Right forelimb (tissue), 1 donor: ENCODE measurements around the gene BCAS1.
"Not testable (repeated sequence)": the region's sequence is repeated elsewhere in the genome, so short reads cannot be mapped to it uniquely, and the experiment has no call there.

ENCODE experiments used
- DNase-seq: peaks from one replicate; pipeline ENCODE4 v3.0.0-alpha.2; 2018

The BCAS1 gene

DNA sequence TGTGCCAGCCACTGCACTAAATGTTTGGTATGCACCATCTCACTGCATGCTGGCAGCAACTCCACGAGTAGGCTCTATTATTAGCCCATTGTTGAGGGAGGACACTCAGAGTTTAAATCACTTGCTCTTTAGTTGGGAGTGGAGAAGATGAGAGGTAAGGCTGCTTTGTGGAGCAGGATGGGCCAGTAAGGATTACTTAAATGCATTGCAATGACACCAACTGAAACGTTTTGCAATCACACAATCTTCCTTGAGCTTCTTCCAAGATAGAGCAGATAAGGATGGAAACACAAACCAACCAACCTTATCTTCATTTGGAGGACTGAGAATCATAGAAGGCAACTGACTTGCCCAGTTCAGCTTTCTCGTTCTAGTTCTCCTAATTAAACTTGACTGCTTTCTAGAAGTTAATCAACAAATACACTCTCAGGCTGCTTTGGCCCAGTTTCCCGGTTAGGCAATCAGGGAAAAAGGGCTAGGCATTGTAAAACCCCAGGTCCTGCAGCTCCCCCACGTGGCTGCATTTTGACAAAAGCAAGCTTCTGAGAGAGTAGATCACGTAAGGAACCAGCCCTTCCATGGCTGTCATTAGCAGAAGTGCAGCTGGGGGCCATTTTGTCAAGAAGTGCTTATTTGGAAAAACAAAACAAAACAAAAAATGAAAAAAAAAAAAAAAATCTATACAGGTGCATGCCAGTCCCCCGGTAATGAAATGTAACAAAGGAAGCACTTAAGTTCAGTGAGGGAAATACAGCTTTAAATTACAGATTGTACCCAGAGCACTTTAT lies 130.6 kb downstream of the BCAS1 start:
- DNase-seq: peak; percentile 81

DNA sequence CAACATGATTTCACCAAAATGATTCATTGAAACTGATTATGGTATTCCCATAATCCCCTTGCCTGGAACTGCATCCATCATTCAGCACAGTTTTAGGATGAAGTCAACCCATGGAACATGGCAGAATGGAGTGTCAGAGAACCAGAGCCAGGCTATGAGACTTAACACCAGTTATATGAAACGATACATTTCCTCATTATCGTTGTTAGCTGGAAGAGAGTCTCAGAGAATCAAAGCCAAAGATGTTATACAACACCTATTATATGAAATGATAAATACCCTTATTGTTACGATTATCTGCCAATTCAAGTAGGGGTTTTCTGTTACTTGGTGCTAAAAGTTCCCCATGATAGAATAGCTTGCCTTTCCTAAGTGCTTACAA lies 131.2 kb downstream of the BCAS1 start:
- peak; percentile 5 for DNase-seq

DNA sequence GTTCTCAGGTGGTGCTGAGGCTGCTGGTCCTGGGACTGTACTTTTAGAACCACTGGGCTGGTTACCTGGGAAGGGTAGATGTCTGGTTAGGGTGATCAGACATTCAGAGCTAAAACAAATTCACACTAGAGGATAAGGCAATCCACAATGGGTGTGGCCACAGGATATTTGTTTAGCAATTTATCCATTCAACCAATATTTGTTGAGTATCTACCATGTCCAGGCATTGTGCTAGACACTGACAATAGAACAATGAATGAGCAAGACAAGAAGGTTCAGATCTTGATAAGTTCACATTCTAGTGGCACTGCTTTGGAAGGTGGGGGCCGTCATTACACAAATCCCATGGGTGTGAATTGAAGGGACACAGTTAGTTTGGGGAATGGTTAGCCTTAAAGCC lies 131.7 kb downstream of the BCAS1 start:
- no peak for DNase-seq

DNA sequence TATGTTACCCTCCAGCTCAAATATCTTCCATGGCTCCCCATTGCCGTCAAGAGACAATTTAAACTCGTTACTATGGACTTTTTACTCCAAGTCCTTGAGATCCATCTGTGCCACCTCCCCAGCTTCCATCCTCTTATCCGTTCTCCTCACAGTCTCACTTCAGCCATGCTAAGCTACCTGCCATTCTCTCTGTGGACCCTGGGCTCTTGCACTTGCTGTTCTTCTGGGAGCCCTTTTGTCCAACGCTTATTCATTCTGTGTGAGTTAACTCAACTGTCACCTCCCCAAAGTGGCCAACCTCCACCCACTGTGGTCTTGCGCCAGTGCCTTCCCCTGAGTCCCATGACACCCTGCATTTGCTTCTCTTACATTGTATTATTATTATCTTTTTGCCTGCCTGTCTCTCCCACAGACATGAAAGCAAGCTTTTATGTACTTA lies 132.4 kb downstream of the BCAS1 start:
- peak; percentile 12 for DNase-seq

DNA sequence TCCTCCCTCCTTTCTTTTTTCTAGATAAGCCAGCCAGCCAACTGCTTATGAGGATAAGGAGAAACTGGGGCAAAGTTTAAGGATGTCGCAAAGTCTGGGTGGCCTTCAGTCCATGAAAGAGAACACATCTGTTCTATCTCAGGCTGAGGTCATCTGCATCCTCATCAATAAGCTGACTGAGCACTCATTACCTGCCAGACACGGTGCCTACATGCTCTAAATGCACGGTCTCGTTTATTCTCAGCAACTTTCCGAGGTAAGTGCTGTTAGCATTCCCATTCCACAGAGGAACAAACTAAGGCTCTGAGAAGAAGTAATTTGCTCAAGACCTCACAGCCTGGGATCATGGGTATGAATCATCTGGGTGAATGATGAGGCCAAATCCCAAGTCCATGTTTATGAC lies 133.1 kb downstream of the BCAS1 start:
- peak; percentile 21 for DNase-seq

DNA sequence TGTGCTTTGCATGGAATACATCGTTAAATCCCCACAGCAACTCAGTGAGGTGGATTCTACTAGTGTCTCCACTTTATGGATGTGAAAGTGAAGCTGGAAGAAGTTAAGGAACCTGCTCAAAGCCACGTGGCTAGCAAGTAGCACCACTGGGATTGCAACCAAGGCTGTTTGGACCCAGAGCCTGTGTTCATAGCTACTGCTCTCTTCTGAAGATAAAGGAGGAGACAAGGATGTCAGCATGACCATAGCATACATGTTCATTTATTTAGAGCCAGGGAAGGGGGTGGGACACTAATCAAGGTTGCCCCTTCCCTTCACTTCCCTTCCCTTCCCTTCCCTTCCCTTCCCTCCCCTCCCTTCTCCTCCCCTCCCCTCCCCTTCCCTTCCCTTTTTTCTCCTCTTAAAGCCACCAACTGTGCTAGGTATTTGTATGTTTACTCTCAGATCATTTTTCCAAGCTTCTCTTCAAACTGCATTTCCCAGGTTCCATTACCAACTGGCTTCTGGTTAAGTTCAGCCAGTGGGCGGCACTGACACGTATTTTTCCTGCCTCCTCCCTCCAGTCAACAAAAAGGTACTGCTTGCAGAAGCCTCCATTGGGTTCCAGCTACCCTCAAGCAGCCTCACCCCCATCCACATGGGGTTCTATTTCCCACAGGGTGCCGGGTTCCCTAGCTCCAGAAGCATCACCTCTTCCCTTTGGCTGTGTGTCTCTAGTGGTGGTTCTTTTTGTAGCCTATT lies 134.9 kb downstream of the BCAS1 start:
- peak; percentile 37 for DNase-seq

DNA sequence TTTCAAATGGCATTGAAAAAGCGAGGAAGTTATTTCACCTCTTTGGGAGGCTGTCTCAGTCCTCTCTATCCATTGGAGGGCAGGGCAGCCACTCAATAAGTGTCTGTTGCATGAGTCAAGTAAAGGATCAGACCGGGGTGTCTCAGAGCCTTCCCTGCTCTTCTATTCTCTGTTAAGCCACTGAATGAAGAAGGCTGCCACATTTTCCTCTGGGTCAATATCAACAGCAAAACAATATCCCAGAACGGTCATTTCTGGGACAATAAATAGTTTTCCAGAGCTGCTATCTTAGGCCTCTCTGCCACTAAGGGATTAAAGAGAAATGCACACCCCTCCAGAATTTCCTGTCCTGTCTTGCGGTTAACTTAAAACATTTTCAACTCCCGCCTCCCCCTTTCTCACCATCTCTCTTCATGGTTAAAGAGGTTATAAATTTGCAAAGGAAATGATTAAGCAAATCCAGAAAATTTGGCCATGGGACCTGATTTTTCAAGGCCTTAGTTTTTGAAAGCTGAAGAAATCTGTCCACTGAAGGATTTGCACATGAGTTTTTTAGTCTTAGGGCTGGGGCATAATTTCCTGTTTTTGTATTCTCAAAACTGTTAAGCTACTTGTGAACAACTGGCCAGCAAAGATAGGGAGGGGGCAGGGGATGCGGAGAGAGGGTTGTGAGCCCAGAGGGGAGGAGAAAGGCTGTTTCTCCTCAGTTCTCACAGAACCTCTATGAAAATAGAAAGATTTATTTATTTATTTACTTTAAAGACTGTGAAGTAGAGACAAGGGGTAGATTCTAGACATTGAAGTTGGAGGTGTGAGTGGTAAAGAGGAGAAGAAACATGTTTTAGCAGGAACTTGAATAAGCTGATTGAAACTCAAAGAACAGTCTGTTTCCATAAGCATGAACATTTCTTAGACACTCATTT lies 135.7 kb downstream of the BCAS1 start:
- DNase-seq: peak; percentile 52

DNA sequence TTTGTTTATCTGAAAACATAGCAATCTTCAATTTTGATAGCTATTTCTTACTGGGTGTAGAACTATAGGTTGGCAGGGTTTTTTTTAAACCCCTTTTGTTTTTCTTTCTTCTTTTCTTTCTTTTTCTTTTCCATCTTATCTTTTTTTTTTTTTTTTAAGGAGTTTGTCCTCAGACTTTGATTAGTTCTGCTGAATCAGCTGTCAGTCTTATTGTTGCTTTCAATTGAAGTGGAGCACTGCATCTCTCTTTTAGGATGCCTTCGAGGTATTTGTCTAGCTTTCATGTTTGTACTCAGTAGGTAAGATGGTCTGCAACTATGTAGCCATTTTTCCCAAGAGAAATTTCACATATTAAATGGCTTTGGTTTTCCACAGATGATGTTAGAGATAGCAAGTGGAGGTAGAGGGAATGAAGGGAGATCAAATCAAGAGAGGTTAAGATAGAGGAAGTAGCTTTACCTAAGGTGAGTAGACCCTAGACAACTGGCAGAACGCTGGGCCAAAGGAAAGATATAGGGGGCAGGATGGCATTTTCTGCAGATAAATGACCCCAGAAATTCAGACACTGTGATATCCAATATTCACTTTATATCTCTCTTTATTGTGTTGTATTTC lies 137.1 kb downstream of the BCAS1 start:
- DNase-seq: peak; percentile 7

DNA sequence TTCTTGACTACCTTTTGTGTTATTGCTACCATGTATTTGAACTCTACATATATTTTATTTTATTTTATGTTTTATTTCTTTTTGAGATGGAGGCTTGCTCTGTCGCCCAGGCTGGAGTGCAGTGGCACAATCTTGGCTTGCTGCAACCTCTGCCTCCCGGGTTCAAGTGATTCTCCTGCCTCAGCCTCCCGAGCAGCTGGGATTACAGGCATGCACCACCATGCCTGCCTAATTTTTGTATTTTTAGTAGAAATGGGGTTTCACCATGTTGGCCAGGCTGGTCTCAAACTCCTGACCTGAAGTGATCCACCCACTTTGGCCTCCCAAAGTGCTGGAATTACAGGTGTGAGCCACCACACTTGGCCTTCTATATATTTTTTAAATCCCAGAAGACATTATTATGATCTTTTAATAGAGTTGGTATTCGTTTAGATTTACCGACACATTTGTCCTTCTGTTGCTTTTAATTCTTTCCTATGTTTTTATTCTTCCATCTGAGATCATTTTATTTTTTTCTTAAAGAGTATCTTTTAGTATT lies 137.7 kb downstream of the BCAS1 start:
- DNase-seq: not testable (repeated sequence)

DNA sequence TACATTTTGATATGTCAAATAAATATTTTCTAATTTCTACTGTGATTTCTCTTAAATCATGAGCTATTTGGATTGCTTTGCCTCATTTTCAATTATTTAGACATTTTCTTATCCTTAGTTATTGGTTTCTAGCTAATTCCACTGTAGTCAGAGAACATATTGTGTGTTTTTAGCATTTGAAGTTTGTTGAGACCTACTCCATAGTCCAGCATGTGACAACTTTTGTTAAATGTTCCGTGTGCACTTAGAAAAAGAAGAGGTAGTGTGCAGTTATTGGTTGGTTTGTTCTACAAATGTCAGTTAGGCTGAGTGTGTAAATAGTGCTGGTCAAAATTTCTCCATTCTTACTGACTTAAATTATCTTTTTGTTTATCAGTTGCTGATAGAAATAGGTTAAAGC lies 138.8 kb downstream of the BCAS1 start:
- no peak for DNase-seq

DNA sequence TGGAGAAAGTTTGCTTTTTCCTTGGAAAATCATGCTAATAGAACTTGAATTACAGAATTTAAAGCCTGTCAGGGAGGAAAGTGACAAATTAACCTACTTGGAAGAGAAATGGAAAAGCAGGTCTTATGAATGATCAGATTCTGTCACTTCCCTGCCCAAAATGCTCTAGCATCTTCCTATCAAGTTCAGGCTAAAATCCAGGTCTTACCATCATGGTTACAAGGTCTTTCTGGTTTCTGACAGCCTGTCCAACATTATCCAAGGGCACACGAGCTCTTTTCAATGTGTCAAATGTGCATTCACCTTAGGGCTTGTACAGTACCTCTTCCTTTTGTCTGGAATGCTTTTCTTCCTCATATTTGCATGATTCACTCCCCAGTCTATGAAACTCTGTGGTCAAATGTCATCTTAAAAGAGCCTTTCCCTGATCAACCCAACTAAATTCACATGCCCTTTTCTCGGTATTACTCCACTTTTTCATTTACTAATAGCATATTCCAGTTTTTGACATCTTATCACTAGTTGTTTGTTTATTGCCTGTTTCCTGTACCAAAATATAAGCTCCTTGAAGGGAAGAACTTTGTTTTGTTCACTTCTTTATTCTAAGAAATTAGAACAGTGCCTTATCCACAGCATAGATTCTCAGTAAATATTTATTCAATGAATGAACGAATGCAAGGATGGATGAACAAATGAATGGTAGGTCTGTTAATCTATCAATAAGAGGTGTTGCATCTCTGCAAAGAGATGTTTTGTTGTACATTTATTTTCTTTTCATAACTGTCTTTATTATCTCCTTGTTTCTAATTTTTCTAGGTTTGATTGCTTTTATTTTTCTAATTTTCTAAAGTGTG lies 139.5 kb downstream of the BCAS1 start:
- DNase-seq: no peak

DNA sequence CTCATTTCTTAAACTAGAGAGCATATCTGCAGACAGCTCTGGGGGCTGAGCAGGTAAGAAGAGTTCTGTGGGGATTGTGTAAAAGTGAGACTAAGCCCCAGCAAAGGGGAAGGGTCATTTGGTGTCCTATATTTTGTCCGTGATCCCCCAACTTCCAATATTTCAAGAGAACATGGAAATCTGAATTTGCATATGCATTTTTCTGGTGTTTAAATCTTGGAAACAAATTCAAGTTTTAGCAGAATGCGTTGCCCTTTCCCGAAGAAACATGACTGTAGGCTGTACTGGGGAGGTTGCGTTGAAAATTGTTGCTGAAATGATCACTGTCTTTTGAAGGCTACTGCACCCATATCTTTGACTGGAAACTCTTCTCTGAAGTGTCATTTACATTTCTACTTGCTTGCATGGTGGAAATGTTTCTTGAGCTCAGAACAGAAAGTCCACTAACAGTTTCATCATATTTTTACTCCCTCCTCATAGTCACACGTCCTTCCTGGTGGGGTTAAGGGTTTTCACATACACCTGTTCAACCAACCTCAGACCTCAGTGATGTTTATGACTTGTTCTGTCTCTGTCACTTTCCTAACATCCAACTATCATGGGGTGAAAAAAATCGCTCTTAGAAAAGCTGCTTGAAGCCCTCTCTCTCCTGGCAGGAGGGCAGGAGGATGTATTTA lies 140.3 kb downstream of the BCAS1 start:
- DNase-seq: peak; percentile 7

DNA sequence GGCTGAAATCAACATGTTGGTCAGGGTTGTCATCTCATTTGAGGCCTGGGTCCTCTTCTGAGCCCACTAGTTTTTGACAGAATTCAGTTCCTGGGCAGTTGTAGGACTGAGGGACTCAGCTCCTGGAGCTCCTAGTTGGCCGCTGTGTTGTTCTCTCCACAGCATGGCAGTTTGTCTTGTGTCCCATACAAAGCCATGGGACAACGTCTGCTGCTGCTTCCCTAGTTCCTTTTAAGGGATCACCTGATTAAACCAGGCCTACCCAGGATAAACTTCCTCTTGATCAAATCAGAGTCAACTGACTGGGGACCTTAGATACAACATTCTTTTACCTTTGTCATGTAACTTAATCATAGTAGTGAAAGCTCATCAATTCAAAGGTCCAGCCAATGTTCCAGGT lies 141.0 kb downstream of the BCAS1 start:
- peak; percentile 9 for DNase-seq

DNA sequence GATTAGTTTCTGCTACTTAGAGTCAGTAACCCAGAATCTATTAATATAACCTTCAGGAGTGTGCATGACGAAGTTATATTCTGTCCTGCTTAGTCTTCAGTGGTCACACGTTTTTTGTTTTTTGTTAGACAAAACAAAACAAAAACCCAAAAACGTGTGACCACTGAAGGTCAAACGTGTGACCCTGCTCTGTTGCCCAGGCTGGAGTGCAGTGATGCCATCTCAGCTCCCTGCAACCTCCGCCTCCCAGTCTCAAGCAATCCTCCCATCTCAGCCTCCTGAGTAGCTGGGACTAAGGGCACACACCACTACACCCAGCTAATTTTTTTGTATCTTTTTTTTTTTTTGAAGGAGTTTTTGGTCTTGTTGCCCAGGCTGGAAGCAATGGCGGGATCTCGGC lies 142.4 kb downstream of the BCAS1 start:
- DNase-seq: no peak

DNA sequence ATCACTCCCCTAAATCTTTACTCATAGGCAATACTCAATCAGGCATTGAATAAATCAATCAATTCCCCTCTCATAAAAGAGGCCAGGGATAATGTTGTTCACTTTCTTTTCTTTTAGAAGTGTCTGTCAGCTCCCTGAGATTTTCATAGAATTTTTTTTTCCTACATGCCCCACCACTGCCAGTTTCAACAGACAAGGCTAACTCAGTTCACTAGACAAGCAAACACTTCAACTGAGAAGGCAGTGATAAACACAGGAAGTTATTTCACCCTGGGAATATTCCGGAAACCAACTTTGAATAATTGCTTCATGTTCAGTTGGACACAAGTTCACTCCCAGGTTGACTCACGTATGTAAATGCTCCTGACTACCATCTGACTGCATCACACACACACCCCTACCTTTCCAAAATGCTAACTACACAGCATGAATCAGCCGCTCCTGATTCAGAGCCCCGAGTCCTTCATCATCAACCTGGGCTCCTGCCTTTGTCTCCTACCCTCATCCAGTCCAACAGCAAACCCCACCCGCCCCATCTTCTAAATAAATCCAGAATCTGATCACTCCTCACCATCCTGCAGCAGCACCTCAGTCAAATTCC lies 143.9 kb downstream of the BCAS1 start:
- peak; percentile 12 for DNase-seq

DNA sequence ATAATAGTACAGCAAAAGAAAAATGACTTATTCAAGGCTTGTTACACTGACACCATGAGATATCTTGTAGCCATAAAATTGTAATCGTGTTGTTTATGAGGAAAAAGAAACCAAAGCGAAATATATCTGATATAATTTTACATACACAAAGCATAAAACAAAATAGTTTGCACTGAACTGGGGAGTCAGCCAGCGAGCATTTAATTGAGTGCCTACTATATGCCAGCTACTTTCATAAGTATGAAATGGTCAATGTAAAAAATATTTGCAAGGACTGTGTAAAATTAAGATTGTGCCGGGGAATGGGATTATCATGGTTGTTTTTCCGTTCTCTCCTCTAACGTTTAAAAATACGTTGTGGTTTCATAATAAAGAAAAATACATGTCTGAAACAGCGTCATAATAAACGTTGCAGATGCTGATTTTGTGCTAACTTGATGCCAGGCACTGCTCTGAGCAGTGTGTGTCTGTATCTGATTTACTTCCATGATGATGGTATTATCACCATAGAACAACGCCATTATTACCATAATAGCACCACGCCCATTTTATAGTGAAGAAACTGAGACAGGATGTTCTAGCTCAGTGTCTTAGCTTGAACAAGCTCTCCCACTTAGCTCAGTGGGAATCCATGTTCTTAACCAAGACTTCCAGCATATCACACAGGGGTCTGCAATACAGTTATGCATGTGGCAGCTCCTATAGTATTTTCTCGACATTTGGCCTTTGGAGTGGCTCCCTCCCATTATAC lies 144.6 kb downstream of the BCAS1 start:
- no peak for DNase-seq

DNA sequence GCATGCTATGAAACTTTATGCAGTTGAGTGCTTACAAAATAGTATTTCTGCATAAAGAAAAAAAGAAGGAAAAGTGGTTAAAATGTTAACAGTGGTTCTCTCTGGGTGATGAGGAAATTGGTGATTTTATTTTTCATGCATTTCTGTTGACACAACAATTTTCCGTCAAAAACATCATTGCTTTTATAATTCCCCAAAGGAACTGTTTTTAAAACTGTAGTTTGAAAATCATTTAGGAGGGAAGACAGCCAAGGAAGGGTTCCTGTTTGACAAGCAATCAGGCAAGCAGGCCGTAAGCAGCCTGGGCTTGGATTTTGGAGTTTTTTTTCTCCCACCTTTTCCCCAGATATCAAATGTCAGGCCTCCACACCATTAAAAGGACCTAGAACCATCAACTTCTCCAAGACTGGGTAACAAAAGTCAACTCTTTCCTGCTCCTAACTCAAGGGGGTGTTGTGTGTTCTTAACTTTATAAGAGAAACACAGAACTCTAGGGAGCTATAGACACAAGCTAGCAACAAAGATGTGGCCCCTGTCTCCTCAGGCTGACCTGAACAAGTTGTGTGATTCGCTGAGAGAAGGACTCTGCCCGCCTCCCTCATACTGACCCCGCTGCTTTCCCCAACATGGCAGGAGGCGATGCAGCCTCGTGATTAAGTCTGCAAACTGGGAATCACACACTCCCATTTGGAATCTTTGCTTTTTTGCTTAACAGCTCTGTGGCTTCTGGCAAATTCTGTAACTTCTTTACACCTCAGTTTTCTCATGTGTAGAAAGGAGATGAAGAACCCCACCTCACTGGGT lies 146.6 kb downstream of the BCAS1 start:
- no peak for DNase-seq

DNA sequence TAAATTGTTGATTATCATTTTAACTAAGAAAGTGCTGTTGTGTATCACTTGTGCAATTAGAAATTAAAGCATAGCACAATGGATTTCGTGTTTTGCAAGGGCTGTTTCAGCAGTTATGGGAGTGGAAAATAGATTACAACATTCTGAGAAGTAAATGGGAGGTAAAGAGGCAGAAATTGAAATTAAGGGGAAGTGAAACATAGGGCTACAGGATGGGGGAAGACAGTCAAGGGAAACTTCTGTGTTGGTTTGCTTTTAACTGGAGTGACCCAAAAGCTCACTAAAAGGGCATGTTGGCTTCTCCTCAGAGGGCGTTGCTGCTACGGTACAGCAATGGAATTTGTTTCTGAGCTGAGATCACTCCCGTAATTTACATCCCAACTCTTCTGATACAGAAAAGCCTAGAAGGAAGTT lies 147.5 kb downstream of the BCAS1 start:
- no peak for DNase-seq

DNA sequence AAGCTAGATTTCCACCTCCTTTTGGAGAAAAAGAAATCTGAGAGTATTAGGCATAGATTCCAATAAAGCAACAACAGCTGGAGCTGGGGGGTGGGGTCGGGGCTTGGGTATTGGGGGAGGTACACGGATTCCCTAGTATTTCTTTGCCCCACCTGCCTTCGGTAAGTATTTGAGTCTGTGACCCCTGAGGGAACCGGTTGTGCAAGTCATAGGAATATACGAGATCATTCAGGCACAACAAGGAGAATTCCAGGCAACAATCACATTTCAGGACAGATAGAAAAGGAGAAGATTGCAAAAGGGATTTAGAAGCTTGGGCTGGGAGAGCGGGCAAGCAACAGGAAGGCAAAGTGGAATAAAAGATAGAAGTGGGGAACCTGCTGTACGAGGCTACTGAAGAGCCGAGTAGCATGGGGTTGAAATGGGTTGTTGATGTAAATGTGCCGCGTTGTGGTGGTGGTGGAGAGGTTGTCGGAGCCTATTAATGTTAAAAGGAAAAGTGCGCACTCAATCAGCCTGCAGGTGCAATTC lies 148.9 kb downstream of the BCAS1 start:
- DNase-seq: no peak
